KOPT-K1 (cell line): ENCODE data around the gene BEAN1.
"Not testable (repeated sequence)": the region's sequence is repeated elsewhere in the genome, so short reads cannot be mapped to it uniquely, and the experiment has no call there.

Experiments
- H3K27ac ChIP-seq: fragments of 200-600 bp; sonication (generic); 2 replicates; pipeline ENCODE4 v1.5.1; 2016; ENCODE audit warnings: antibody characterized with exemption, mild to moderate bottlenecking, low read depth, low read length; ENCODE audit not compliant: poor library complexity, severe bottlenecking
- H3K36me3 ChIP-seq: fragments of 200-600 bp; sonication (generic); 2 replicates; pipeline ENCODE4 v1.5.1; 2017; ENCODE audit warnings: antibody characterized with exemption, mild to moderate bottlenecking, low read length, moderate library complexity; ENCODE audit not compliant: insufficient read depth
- H3K9me3 ChIP-seq: fragments of 200-600 bp; sonication (generic); 2 replicates; pipeline ENCODE4 v1.5.1; 2017; ENCODE audit warnings: antibody characterized with exemption, low read length, mild to moderate bottlenecking; ENCODE audit not compliant: insufficient read depth, poor library complexity, severe bottlenecking

The BEAN1 gene

GRCh38 chr16:66502020-66502913 is 75.2 kb downstream of the BEAN1 start:
- Histone ChIP-seq H3K36me3 (no peaks in the 10 kb centered on the region), H3K9me3 (no peaks in the 10 kb centered on the region), H3K27ac (no peak overlapping the region)

GRCh38 chr16:66503030-66503429 is 75.9 kb downstream of the BEAN1 start:
- no peaks in the 10 kb centered on the region for H3K36me3 ChIP-seq
- H3K9me3 ChIP-seq = no peaks in the 10 kb centered on the region
- H3K27ac ChIP-seq = no peak overlapping the region

- H3K36me3 ChIP-seq = no peaks in the 10 kb centered on the region
- no peaks in the 10 kb centered on the region for H3K9me3 ChIP-seq
- H3K27ac ChIP-seq = no peak overlapping the region
Observed at GRCh38 chr16:66503612-66504011, 76.5 kb downstream of the BEAN1 start.

- Histone ChIP-seq H3K9me3 (no peaks in the 10 kb centered on the region), H3K27ac (no peak overlapping the region), H3K36me3 (no peaks in the 10 kb centered on the region)
Observed at GRCh38 chr16:66507731-66508239, 80.7 kb downstream of the BEAN1 start.

GRCh38 chr16:66508248-66508913 is 81.3 kb downstream of the BEAN1 start:
- H3K9me3 ChIP-seq = no peaks in the 10 kb centered on the region
- H3K27ac ChIP-seq = peak overlapping the region; percentile 9

GRCh38 chr16:66508914-66509496 is 81.9 kb downstream of the BEAN1 start:
- H3K9me3 ChIP-seq = no peaks in the 10 kb centered on the region
- H3K27ac ChIP-seq = peak overlapping the region; percentile 9
- H3K36me3 ChIP-seq = no peaks in the 10 kb centered on the region

More at GRCh38 chr16:66508248-66508913, 81.3 kb downstream of the BEAN1 start:
- H3K36me3 ChIP-seq = no peaks in the 10 kb centered on the region

- no peaks in the 10 kb centered on the region for H3K9me3 ChIP-seq
- no peak overlapping the region for H3K27ac ChIP-seq
- no peaks in the 10 kb centered on the region for H3K36me3 ChIP-seq
Observed at GRCh38 chr16:66509576-66509975, 82.5 kb downstream of the BEAN1 start.

- Histone ChIP-seq H3K9me3 (no peaks in the 10 kb centered on the region), H3K36me3 (no peaks in the 10 kb centered on the region), H3K27ac (no peak overlapping the region)
Observed at GRCh38 chr16:66510298-66510697, 83.2 kb downstream of the BEAN1 start.

- H3K27ac ChIP-seq = no peak overlapping the region
- H3K9me3 ChIP-seq = no peaks in the 10 kb centered on the region
- H3K36me3 ChIP-seq = no peaks in the 10 kb centered on the region
Observed at GRCh38 chr16:66510711-66511601, 83.9 kb downstream of the BEAN1 start.

GRCh38 chr16:66511602-66512271 is 84.6 kb downstream of the BEAN1 start:
- H3K36me3 ChIP-seq = no peaks in the 10 kb centered on the region
- H3K27ac ChIP-seq = no peak overlapping the region
- no peaks in the 10 kb centered on the region for H3K9me3 ChIP-seq

GRCh38 chr16:66512272-66513110 is 85.4 kb downstream of the BEAN1 start:
- Histone ChIP-seq H3K36me3 (no peaks in the 10 kb centered on the region), H3K27ac (no peak overlapping the region), H3K9me3 (no peaks in the 10 kb centered on the region)

GRCh38 chr16:66513111-66513723 is 86.1 kb downstream of the BEAN1 start:
- Histone ChIP-seq H3K36me3 (no peaks in the 10 kb centered on the region), H3K9me3 (no peaks in the 10 kb centered on the region), H3K27ac (no peak overlapping the region)

GRCh38 chr16:66514391-66514790 is 87.3 kb downstream of the BEAN1 start:
- not testable (repeated sequence) for H3K27ac ChIP-seq, H3K36me3 ChIP-seq, H3K9me3 ChIP-seq
